CD14-positive monocyte (primary cell): ENCODE data around the gene ZNF513. TPM values are rescaled to one million over a fixed set of nuclear protein-coding genes. Genes with fewer than 3 reads are reported as not detected.

Experiments used
- DNase-seq, 3 donors: peaks; one replicate each; pipeline ENCODE4 v3.0.0-alpha.2; 2011 to 2022
- H2AFZ ChIP-seq: 2 replicates; pipeline ENCODE4 v1.6.0; 2012; ENCODE audit warnings: mild to moderate bottlenecking, low read depth, low read length, inconsistent platforms; ENCODE audit not compliant: insufficient read depth, poor library complexity, severe bottlenecking
- H3K27ac ChIP-seq, 2 donors: 1 replicate in 1 of 2; 2 replicates in 1 of 2; pipeline ENCODE4 v1.5.1; 2012 to 2013; ENCODE audit warnings: low read length in 2 of 2, control low read depth in 1 of 2, inconsistent platforms in 1 of 2, low read depth in 1 of 2, mild to moderate bottlenecking in 1 of 2
- H3K27me3 ChIP-seq, 2 donors: one replicate each; pipeline versions ENCODE4 v1.6.0 to v1.6.1; 2011 to 2013; ENCODE audit warnings: low read length in 2 of 2; ENCODE audit not compliant: control insufficient read depth in 2 of 2, insufficient read depth in 2 of 2
- H3K36me3 ChIP-seq, 2 donors: replicated peaks in 1 of 2; 1 replicate in 1 of 2; 2 replicates in 1 of 2; pipeline versions ENCODE4 v1.5.1 to v1.6.1; 2012 to 2013; ENCODE audit warnings: low read length in 2 of 2, control low read depth in 1 of 2, inconsistent platforms in 1 of 2, mild to moderate bottlenecking in 1 of 2; ENCODE audit not compliant: insufficient read depth in 2 of 2, control insufficient read depth in 1 of 2
- H3K4me1 ChIP-seq, 2 donors: 1 replicate in 1 of 2; 2 replicates in 1 of 2; pipeline versions ENCODE4 v1.5.1 to v1.6.1; 2012 to 2013; ENCODE audit warnings: low read length in 2 of 2, control low read depth in 1 of 2, inconsistent platforms in 1 of 2, mild to moderate bottlenecking in 1 of 2, moderate library complexity in 1 of 2; ENCODE audit not compliant: insufficient read depth in 2 of 2, control insufficient read depth in 1 of 2
- H3K4me2 ChIP-seq: replicated peaks from 2 replicates; pipeline ENCODE3; 2012; ENCODE audit warnings: low read length, moderate library complexity, mild to moderate bottlenecking; ENCODE audit not compliant: poor library complexity, severe bottlenecking; ENCODE audit errors: extremely low read depth
- H3K4me3 ChIP-seq, 3 experiments: fragments of 200-600 bp in 1 of 3; sonication (generic) in 1 of 3; replicated peaks in 1 of 3; 1 replicate in 2 of 3; 2 replicates in 1 of 3; pipeline ENCODE4 v1.5.1; 2011 to 2013; ENCODE audit warnings: low read length in 3 of 3, mild to moderate bottlenecking in 3 of 3, control low read depth in 2 of 3, low read depth in 2 of 3, inconsistent platforms in 1 of 3, moderate library complexity in 1 of 3
- H3K79me2 ChIP-seq: 2 replicates; pipeline ENCODE4 v1.6.0; 2012; ENCODE audit warnings: mild to moderate bottlenecking, control low read depth, inconsistent platforms, low read length, moderate library complexity; ENCODE audit not compliant: insufficient read depth
- H3K9ac ChIP-seq: 2 replicates; pipeline ENCODE4 v1.6.0; 2017; ENCODE audit warnings: low read length, mild to moderate bottlenecking; ENCODE audit not compliant: insufficient read depth, poor library complexity, severe bottlenecking
- H3K9me3 ChIP-seq, 2 donors: replicated peaks in 1 of 2; 1 replicate in 1 of 2; 2 replicates in 1 of 2; pipeline versions ENCODE4 v1.5.1 to v1.6.1; 2012 to 2013; ENCODE audit warnings: low read length in 2 of 2, control low read depth in 1 of 2; ENCODE audit not compliant: control insufficient read depth in 1 of 2, insufficient read depth in 1 of 2
- H4K20me1 ChIP-seq: 2 replicates; pipeline ENCODE4 v1.6.0; 2012; ENCODE audit warnings: mild to moderate bottlenecking, low read length, control low read depth, moderate library complexity; ENCODE audit not compliant: insufficient read depth
- H3K27ac Mint-ChIP-seq, 7 donors: one replicate each; pipeline ENCODE4 v1.8.0; 2020; ENCODE audit warnings: mild to moderate bottlenecking in 7 of 7, mixed read lengths in 7 of 7, moderate library complexity in 6 of 7, inconsistent platforms in 2 of 7
- H3K27me3 Mint-ChIP-seq, 3 donors: one replicate each; pipeline ENCODE4 v1.8.0; 2021 to 2022; ENCODE audit warnings: low read depth in 3 of 3, mild to moderate bottlenecking in 3 of 3, mixed read lengths in 3 of 3, moderate library complexity in 3 of 3, inconsistent platforms in 1 of 3
- H3K36me3 Mint-ChIP-seq, 2 donors: one replicate each; pipeline ENCODE4 v1.8.0; 2020; ENCODE audit warnings: mixed read lengths in 2 of 2, inconsistent platforms in 1 of 2, mild to moderate bottlenecking in 1 of 2
- H3K4me1 Mint-ChIP-seq: one replicate; pipeline ENCODE4 v1.8.0; 2020; ENCODE audit warnings: mild to moderate bottlenecking, mixed read lengths
- H3K4me3 Mint-ChIP-seq, 2 donors: one replicate each; pipeline ENCODE4 v1.8.0; 2020; ENCODE audit warnings: mild to moderate bottlenecking in 2 of 2, mixed read lengths in 2 of 2, moderate library complexity in 1 of 2
- H3K9me3 Mint-ChIP-seq, 7 donors: one replicate each; pipeline ENCODE4 v1.8.0; 2020 to 2022; ENCODE audit warnings: mixed read lengths in 7 of 7, mild to moderate bottlenecking in 6 of 7, moderate library complexity in 6 of 7, inconsistent platforms in 2 of 7
- CTCF ChIP-seq: fragments of 200-600 bp; IDR thresholded peaks from one replicate; pipeline ENCODE4 v1.8.0; 2022; ENCODE audit warnings: antibody characterized with exemption, mild to moderate bottlenecking
- WGBS: methylation state at CpG from one replicate; pipeline ENCODE4 v1.1.5; 2013; ENCODE audit warnings: missing lambda C conversion rate; ENCODE audit not compliant: insufficient coverage; 5-methylcytosine and 5-hydroxymethylcytosine counted together
- intact Hi-C, 2 donors: fragments of 100-400 bp; cut with micrococcal nuclease; formaldehyde crosslinking; loops; one replicate each; pipeline versions ENCODE4 v1.15.0 to v1.15.1; 2023
- polyA plus RNA-seq, 3 donors: library from polyadenylated mRNA; depleted of rRNA in 1 of 3; unstranded in 2 of 3; stranded (reverse) in 1 of 3; fragments of 300-500 nt in 2 of 3; fragments of >200 nt in 1 of 3; fragmentation: Illumina TruSeq in 2 of 3; gene quantifications; 1 replicate in 2 of 3; 2 replicates in 1 of 3; pipeline ENCODE4 v1.2.3, GENCODE V29; 2012 to 2021

ZNF513 gene
- polyA plus RNA-seq, 3 donors, result 2.4 to 36.8 (median 2.6) TPM

GRCh38 chr2:27369471-27370025 is 11.0 kb downstream of the ZNF513 start:
- no peaks in the 10 kb centered on the region for H3K27me3 ChIP-seq
- TF ChIP-seq CTCF, result no peak
- WGBS, result 0% methylated on average over 18 of the region's 18 CpGs
- H3K9ac ChIP-seq, result peak overlapping the region; percentile 96
- Mint-ChIP-seq H3K27ac (peak overlapping the region; percentile 91 to 98 (median 95)), H3K4me1 (peaks cover 36% of the 10 kb centered on the region), H3K36me3 (peaks cover 54 to 65% of the 10 kb centered on the region in 2 donors), H3K27me3 (no peaks in the 10 kb centered on the region), H3K9me3 (no peaks in the 10 kb centered on the region), H3K4me3 (peak overlapping the region; percentile 96 to 98)
- H3K27ac ChIP-seq, result peak overlapping the region; percentile 69 to 96
- H4K20me1 ChIP-seq, result peaks cover 7% of the 10 kb centered on the region
- intact Hi-C loops, result loop anchor here (1.0 to 10.0 kb wide), 6 partner anchors 11 to 125 kb away; partner anchors contain the start of genes GTF3C2 (in 2 of the 2), NRBP1 (in 2 of the 2), PPM1G (in 2 of the 2) and FNDC4 (in 1 of the 2)
- H3K9me3 ChIP-seq, result no peaks in the 10 kb centered on the region
- H3K4me2 ChIP-seq, result peak overlapping the region; percentile 84
- H2AFZ ChIP-seq, result peak overlapping the region; percentile 96
- DNase-seq, result no peak
- H3K79me2 ChIP-seq, result peaks cover 56% of the 10 kb centered on the region
- H3K4me3 ChIP-seq, result peak overlapping the region; percentile 69 to 96 (median 83)
- H3K36me3 ChIP-seq, result peaks cover 55 to 65% of the 10 kb centered on the region in 2 donors
- H3K4me1 ChIP-seq, result peaks cover 32 to 36% of the 10 kb centered on the region in 2 donors

GRCh38 chr2:27363933-27364332 is 16.6 kb downstream of the ZNF513 start:
- Mint-ChIP-seq H3K36me3 (peaks cover 45 to 57% of the 10 kb centered on the region in 2 donors), H3K27me3 (peaks cover 0 to 2% (median 0%) of the 10 kb centered on the region in 3 donors), H3K4me3 (no peak overlapping the region), H3K27ac (peak overlapping the region in 1 of 7 donors; percentile 46), H3K9me3 (no peaks in the 10 kb centered on the region), H3K4me1 (peaks cover 5% of the 10 kb centered on the region)
- Histone ChIP-seq H3K27ac (no peak overlapping the region), H3K79me2 (peaks cover 8% of the 10 kb centered on the region), H3K4me1 (peaks cover 2 to 4% of the 10 kb centered on the region in 2 donors), H3K27me3 (no peaks in the 10 kb centered on the region), H3K9me3 (no peaks in the 10 kb centered on the region), H3K4me3 (no peak overlapping the region), H3K36me3 (peaks cover 46 to 58% of the 10 kb centered on the region in 2 donors), H2AFZ (no peak overlapping the region), H3K4me2 (no peak overlapping the region), H3K9ac (no peak overlapping the region), H4K20me1 (no peaks in the 10 kb centered on the region)
- 100% methylated on average over 2 of the region's 2 CpGs for WGBS
- TF ChIP-seq CTCF, result no peak
- DNase-seq, result no peak
- intact Hi-C loops, result no loop called here
